Measurements from ENCODE around the gene NTN1. TPM values are rescaled to one million over a fixed set of nuclear protein-coding genes. Genes with fewer than 3 reads are reported as not detected.

The NTN1 gene
- total RNA-seq, 1 donor from 2014 or later = 0.45 TPM

DNA sequence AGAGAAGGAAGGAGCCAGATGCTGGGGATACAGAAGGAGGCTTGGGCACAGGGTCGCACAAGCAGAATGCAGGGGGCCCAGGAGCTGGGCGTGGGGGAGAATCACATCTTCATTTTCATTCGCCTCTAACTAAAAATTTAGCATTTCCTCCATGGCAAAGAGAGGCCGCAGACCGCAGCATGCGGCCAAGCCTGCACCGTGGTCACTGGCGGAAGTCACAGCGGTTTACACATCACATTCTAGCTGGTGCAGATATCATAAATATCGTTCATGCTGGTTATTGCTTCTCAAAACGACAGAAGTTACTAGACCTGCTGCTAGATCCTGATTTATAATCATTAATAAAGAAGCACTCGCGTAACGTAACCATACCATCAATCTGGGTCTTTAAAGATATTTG, 162.0 kb downstream of the NTN1 start:
- peaks cover 21% of the 10 kb centered on the region for H3K4me1 ChIP-seq
- H3K4me2 ChIP-seq = no peak overlapping the region
- H3K27ac Mint-ChIP-seq = no peak overlapping the region
- H3K9ac ChIP-seq = no peak overlapping the region
- H3K9me3 Mint-ChIP-seq = peaks cover 2% of the 10 kb centered on the region
- no peaks in the 10 kb centered on the region for H3K36me3 Mint-ChIP-seq
- H3K4me3 Mint-ChIP-seq = no peak overlapping the region
- no peaks in the 10 kb centered on the region for H3K4me1 Mint-ChIP-seq
- DNase-seq (ENCODE audit: low spot score) = no peak
- H3K27me3 Mint-ChIP-seq (ENCODE audit: insufficient read depth, low read depth) = peaks cover 7% of the 10 kb centered on the region
- H3K79me2 ChIP-seq (ENCODE audit: low read depth) = no peaks in the 10 kb centered on the region
- H3K27ac ChIP-seq = no peak overlapping the region
- H2AFZ ChIP-seq (replicated peaks) = no peak overlapping the region
- no peaks in the 10 kb centered on the region for H3K27me3 ChIP-seq
- no peak overlapping the region for H3K4me3 ChIP-seq
- TF ChIP-seq EZH2phosphoT487 (IDR thresholded peaks at IDR 0.05) (no peak), EZH2 (IDR thresholded peaks at IDR 0.05) (no peak)
- TF ChIP-seq, protein P1, sequence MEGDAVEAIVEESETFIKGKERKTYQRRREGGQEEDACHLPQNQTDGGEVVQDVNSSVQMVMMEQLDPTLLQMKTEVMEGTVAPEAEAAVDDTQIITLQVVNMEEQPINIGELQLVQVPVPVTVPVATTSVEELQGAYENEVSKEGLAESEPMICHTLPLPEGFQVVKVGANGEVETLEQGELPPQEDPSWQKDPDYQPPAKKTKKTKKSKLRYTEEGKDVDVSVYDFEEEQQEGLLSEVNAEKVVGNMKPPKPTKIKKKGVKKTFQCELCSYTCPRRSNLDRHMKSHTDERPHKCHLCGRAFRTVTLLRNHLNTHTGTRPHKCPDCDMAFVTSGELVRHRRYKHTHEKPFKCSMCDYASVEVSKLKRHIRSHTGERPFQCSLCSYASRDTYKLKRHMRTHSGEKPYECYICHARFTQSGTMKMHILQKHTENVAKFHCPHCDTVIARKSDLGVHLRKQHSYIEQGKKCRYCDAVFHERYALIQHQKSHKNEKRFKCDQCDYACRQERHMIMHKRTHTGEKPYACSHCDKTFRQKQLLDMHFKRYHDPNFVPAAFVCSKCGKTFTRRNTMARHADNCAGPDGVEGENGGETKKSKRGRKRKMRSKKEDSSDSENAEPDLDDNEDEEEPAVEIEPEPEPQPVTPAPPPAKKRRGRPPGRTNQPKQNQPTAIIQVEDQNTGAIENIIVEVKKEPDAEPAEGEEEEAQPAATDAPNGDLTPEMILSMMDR (IDR thresholded peaks at IDR 0.05) = no peak
- no peaks in the 10 kb centered on the region for H3F3A ChIP-seq (ENCODE audit: low read depth)
- no peaks in the 10 kb centered on the region for H4K20me1 ChIP-seq (ENCODE audit: low read depth)
- no peaks in the 10 kb centered on the region for H3K36me3 ChIP-seq
- no peaks in the 10 kb centered on the region for H3K9me3 ChIP-seq (ENCODE audit: low read depth)

DNA sequence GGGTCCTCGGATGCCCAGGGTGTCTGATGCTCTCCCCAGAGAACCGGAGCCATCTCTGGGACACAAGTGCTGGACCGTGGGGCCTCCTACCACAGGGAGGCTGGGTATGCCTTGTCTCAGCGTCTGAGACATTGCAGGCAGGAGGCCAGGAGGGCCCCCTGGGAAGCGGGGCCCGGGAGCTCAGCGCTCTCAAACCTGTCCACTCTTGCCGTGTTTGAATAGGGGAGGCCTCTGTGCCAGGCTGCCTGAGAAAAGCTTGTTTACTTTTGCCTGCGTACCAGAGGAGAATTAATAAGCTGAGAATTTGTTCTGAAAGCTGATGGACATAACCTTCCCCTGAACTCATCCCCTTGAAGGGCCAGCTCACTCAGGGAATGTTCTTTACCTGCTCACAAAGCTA, 163.8 kb downstream of the NTN1 start:
- no peaks in the 10 kb centered on the region for H3K79me2 ChIP-seq (ENCODE audit: low read depth)
- H2AFZ ChIP-seq (replicated peaks) = no peak overlapping the region
- no peaks in the 10 kb centered on the region for H3K27me3 ChIP-seq
- H4K20me1 ChIP-seq (ENCODE audit: low read depth) = no peaks in the 10 kb centered on the region
- H3K4me1 Mint-ChIP-seq = no peaks in the 10 kb centered on the region
- H3K9me3 Mint-ChIP-seq = peaks cover 2% of the 10 kb centered on the region
- H3K9me3 ChIP-seq (ENCODE audit: low read depth) = no peaks in the 10 kb centered on the region
- no peak overlapping the region for H3K9ac ChIP-seq
- no peak overlapping the region for H3K4me3 ChIP-seq
- H3K27me3 Mint-ChIP-seq (ENCODE audit: insufficient read depth, low read depth) = peaks cover 11% of the 10 kb centered on the region
- no peak overlapping the region for H3K4me3 Mint-ChIP-seq
- no peaks in the 10 kb centered on the region for H3K36me3 Mint-ChIP-seq
- H3K4me1 ChIP-seq = peaks cover 13% of the 10 kb centered on the region
- no peaks in the 10 kb centered on the region for H3K36me3 ChIP-seq
- DNase-seq (ENCODE audit: low spot score) = no peak
- H3K27ac Mint-ChIP-seq = no peak overlapping the region
- H3K27ac ChIP-seq = no peak overlapping the region
- TF ChIP-seq EZH2phosphoT487 (IDR thresholded peaks at IDR 0.05) = no peak
- no peak for TF ChIP-seq EZH2 (IDR thresholded peaks at IDR 0.05)
- TF ChIP-seq, protein P1 (IDR thresholded peaks at IDR 0.05) = no peak
- no peaks in the 10 kb centered on the region for H3F3A ChIP-seq (ENCODE audit: low read depth)
- H3K4me2 ChIP-seq = no peak overlapping the region

DNA sequence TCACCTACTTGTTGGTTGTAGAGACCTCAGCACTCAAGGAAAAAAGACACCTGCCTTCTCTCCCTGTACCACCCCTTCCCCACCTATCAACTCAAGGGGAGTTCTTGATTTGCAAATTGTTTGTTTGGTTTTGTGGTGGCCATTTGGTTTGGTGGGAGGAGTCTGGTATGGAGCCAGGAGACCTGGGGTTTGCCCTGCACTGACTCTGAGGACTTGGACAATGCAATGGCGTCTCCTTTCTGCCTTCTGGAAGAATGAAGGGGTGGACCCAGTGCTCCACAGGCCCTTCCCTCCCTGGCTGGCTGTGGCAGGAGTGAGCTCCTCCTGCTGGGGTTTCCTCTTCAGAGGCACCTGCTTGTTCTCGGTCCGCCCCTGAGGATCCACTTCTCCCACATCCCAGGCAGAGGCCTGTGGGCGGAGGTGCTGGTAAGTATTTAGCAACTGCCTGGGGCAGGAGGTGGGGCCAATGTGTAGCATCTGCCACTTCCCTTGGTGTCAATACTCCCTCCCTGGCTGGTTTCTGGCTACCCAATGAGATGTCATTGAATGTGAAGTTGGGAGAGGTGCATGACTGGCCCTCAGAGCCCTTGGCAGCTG, 164.5 kb downstream of the NTN1 start:
- Histone ChIP-seq H3K27ac (no peak overlapping the region), H3K36me3 (no peaks in the 10 kb centered on the region), H4K20me1 (ENCODE audit: low read depth) (no peaks in the 10 kb centered on the region), H3K9ac (no peak overlapping the region), H3F3A (ENCODE audit: low read depth) (no peaks in the 10 kb centered on the region), H3K9me3 (ENCODE audit: low read depth) (no peaks in the 10 kb centered on the region), H3K27me3 (no peaks in the 10 kb centered on the region), H2AFZ (replicated peaks) (no peak overlapping the region), H3K4me2 (no peak overlapping the region), H3K79me2 (ENCODE audit: low read depth) (no peaks in the 10 kb centered on the region), H3K4me1 (peaks cover 11% of the 10 kb centered on the region), H3K4me3 (no peak overlapping the region)
- no peak for DNase-seq (ENCODE audit: low spot score)
- peaks cover 2% of the 10 kb centered on the region for H3K9me3 Mint-ChIP-seq
- no peaks in the 10 kb centered on the region for H3K36me3 Mint-ChIP-seq
- H3K27me3 Mint-ChIP-seq (ENCODE audit: insufficient read depth, low read depth) = peaks cover 11% of the 10 kb centered on the region
- H3K27ac Mint-ChIP-seq = no peak overlapping the region
- H3K4me1 Mint-ChIP-seq = no peaks in the 10 kb centered on the region
- H3K4me3 Mint-ChIP-seq = no peak overlapping the region
- no peak for TF ChIP-seq EZH2phosphoT487 (IDR thresholded peaks at IDR 0.05)
- TF ChIP-seq, protein P1 (IDR thresholded peaks at IDR 0.05) = no peak
- no peak for TF ChIP-seq EZH2 (IDR thresholded peaks at IDR 0.05)
